NCI-H82 treated with DMSO at 0.1 percent for 48 hours (cell line): ENCODE results near the gene SEPTIN5.
A peak's percentile ranks its signal among the peaks of the same experiment; 100 is the strongest.

ENCODE experiments used
- DNase-seq: peaks from one replicate; lab custom pipeline; 2025; ENCODE audit not compliant: unreplicated experiment; lab: John Stamatoyannopoulos, UW

The SEPTIN5 gene

DNA sequence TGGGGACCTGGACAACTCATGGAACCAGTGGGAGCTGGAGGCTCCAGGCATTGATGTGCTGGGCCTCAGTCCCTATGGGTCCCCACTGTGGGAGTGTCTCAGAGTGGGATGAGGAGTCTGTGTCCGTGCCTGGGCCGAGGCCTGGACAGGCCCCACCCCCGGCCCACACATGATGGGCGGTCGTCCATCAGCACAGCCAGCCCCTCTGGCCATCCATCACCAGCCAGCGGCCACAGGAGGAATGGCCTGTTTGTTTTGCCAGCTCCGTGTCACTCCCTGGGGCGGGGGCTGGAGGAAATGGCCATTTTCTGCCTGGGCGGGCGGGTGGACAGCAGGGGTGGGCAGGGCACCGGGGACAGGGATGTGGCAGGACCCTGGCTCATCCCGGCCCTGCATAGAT lies 33.2 kb downstream of the SEPTIN5 start:
- no peak for DNase-seq

DNA sequence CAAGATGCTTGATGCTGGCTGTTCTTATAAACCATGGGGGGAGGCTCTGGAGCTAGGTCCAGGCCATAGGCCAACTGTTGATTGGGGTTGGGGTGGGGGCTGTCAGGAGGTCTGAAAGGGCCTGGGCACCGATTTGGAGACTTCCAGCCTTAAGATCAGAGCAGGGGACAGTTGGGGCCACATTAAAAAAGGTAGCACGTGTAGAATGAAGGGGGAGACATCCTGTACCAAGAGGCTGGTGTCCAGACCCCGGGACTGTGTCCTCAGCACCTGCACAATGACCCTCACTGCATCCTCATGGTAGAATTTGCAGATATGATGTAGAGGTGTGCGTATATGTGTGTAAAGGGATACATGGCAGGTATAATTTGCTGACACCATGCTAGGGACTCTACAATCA lies 33.8 kb downstream of the SEPTIN5 start:
- DNase-seq: no peak

GRCh38 chr22:19748991-19749664 lies 34.8 kb downstream of the SEPTIN5 start:
- no peak for DNase-seq

DNA sequence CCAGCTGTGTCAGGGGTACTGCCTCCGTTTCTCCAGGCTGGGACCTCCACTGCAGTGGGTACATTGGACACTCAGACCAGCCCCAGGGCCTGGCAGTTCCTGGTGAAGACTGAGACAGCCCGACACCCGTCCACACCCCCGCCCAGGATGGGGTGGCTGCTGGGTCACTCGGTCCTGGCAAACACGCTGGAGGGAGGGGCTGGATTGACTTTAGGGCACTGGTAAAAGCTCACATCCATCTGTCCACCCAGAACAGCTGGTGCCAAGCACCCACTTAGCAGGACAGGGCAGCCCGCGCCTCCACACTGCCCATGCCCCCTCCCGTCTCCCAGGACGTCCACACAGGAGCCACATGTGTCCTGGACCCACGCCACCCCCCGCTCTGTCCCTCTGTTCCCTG lies 35.6 kb downstream of the SEPTIN5 start:
- DNase-seq: no peak

- no peak for DNase-seq
These were observed 36.5 kb downstream of the SEPTIN5 start for GRCh38 chr22:19750507-19751490.

- no peak for DNase-seq
These were observed 37.4 kb downstream of the SEPTIN5 start for GRCh38 chr22:19751497-19752245.

- no peak for DNase-seq
These were observed 39.0 kb downstream of the SEPTIN5 start for GRCh38 chr22:19753090-19753842.

GRCh38 chr22:19753996-19754700 lies 39.8 kb downstream of the SEPTIN5 start:
- DNase-seq: no peak

- DNase-seq: no peak
These were observed 40.4 kb downstream of the SEPTIN5 start for GRCh38 chr22:19754701-19755144.

GRCh38 chr22:19755145-19755710 lies 40.9 kb downstream of the SEPTIN5 start:
- DNase-seq: no peak

- DNase-seq: no peak
These were observed 41.5 kb downstream of the SEPTIN5 start for GRCh38 chr22:19755722-19756287.

- DNase-seq: peak; percentile 17
These were observed 42.2 kb downstream of the SEPTIN5 start for GRCh38 chr22:19756288-19757128.

DNA sequence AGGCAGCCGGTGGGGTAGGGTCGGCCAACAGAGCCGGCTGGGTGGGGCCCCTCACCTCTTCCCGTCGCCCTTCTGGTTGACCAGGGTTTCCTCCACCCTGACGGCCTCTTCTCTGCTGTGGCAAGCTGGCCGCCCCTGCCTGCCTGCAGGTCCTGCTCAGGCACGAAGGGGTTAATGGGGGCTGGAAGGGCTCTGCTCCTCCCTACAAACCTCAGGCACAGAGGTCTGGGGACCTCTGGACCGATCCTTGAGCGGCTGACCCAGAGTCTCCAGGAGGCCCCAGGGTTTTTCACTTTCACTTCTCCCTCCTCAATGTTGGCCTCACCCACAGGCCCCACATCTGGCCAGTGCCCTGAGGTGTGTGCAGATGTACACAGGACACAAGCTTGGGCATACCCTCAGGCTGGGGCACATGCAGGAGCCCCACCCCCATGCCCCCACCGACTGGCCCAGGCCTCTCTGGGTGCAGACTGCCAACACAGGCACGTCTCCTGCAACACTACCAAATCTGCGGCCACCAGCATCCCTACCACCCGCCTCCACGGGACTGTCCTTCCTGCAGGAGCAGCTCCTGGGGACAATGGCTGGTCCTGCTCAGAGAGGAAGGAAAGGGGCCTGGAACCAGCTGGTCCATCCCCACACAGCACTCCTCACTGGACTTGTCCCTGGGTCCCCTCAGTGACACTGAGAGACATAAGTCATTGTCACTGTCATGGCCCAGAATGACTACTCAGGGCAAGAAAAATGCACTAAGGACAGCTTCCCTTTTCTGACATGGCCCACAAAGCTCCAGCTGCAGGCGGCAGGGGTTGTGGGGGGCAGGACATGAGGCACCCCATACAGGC lies 43.1 kb downstream of the SEPTIN5 start:
- DNase-seq: no peak

DNA sequence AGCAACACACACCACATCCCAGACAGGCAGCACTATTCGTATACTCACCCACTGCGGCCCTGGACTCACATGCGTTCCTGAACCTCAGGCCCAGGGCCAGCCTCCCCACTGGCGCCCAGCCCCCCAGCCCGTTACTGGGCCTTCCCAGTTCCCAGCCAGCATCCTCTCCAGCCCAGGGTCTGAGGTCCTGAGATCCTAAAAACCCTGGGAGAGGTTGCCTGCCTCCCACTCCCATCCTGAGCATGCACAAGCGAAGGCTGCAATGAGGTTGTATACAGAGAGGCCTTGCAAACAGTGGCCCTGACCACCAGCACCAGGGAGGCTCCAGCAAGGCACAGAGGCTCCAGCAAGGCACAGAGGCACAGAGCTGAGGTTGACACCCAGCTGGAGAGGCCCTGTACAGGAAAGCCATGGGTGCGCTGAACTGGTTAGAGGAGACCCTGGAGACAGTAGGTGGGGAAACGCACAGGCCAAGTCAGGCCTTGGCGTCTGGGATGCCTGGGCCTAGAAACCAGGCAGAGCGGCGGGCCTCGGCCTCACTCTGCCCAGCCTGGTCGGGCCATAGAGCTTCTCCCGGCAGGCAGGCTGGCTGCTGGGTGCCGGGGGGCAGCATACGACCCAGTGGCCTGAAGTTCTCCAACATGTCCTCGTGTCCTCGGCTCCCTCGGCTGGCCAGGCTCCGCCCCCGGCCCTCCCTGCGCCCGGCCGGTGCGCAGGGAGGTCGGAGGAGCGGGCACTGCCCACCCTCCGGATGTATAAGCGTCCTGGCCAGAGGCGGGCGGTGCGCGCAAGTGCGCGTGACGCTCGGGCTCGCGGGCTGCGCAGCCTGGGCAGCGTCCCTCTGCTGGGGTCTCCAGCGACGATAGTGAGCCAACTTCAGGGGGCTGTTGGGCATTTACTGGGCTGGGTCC lies 43.9 kb downstream of the SEPTIN5 start:
- no peak for DNase-seq

DNA sequence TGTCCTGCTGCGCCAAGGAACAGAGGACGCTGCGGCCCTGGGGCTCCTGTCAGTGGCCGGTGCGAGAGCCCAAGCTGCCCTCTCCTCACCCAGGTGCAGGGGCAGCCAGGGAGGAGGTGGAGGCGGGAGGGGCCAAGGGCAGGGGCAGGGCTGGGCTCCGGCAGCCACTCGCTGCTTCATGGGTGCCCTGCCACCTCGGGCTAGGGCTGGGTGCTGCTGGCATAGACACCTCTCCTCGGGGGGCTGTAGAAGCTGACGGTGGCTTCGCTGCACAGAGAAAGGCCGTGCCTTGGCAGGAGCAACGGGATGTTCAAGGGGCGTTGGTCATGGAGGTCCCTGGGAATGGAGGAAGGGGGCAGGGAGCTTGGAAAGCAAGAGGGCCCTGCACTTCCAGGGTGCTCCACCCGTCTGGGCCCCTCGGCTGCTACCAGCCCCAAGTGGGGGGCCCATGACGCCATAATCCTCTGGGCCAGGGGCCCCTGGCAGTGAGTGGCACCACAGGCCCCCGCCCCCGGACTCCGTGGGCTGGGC lies 44.7 kb downstream of the SEPTIN5 start:
- no peak for DNase-seq

GRCh38 chr22:19759427-19760057 lies 45.2 kb downstream of the SEPTIN5 start:
- DNase-seq: no peak
